ENCODE results near the gene FRYL.

GRCh38 chr4:48565362-48566033, 214.6 kb downstream of the FRYL start:
- no peak for TF ChIP-seq CTCF (IDR thresholded peaks at IDR 0.05; ENCODE audit: low read length)
- TF ChIP-seq EZH2 (IDR thresholded peaks at IDR 0.05; ENCODE audit: borderline replicate concordance, low read length): no peak

All from OCI-LY1 (cell line).